NCI-H2196 treated with DMSO at 0.1 percent for 48 hours (cell line): ENCODE results near the gene CAMK2B.

Source experiments
- DNase-seq: peaks from one replicate; lab custom pipeline; 2025; ENCODE audit not compliant: unreplicated experiment; lab: John Stamatoyannopoulos, UW

Gene CAMK2B

DNA sequence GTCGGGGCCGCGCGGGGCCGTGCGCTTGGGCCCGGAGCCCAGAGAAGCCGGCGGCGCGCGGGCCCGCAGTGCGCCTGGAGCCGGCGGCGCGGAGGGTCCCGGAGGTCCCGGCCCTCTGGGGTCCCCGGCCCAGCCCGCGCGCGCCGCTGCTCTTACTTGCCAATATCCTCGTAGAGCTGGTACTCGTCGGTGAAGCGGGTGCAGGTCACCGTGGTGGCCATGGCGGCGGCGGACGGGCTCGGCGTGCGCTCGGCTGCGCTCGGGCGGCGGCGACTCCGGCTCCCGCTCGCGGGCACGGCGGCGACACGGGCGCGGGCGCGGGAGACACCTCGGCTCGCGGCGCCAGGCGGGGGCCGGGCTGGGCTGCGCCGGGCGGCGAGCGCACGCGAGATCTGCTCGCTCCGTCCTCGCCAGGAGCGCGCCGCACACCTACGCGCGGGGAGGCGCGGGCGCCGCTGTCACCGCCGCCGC is at the start of gene CAMK2B:
Gene CAMK2B, minus strand, starts transcription at position 394 of the 471 bp plus-strand sequence. Its CDS starts 173 bp downstream, at position 221.
- no peak for DNase-seq

DNA sequence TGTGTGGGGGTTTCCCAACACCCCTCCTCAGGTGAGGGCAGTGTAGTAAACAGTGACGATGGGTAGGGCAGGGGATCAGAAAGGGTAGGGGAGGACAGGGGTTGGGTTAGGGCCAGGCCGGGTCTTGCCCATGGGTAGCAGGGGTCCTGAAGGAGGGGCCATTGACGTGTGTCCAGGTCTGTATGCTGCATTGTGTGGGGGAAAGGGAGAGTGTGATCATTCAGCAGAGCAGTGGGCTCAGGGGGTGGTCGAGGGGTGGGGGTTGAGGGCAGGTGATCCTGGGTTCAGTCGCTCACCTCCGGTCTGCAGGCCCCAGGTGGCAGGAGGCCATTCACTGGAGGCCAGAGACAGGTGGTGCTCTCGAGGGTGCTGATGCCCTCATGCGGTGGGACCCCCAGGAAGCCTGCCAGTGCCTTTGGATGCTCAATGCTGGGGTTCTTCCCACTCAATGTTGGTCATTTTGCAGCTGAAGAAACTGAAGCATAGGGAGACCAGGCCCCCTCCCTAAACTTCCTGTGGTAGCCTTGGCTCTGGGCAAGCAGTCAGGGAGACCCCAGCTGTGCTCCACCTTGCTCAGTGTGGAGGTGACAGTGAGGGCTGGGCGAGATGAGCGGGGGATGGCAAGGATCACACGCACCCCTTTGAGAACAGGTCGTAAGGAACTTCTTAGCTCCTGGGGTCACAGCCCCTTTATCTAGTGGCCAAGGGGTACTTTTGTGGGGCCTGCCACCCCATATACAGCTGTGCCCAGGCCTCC is 48.8 kb upstream of the CAMK2B start:
- no peak for DNase-seq

DNA sequence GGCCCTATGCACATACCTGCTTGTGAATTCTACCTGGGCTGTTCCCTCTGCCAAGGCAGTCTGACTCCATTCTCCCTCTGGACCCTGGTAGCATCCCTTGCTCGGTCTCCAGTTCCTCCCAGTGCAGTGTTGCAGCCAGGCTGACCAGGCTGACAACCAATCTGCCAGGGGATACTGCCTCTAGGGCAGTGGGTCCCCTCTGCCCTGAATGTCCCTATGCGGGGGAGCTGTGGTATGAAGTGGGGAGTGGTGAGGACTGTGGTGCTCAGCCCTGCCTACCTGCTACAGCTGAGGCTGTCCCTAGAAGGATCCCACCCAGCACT is 48.0 kb upstream of the CAMK2B start:
- DNase-seq: no peak

DNA sequence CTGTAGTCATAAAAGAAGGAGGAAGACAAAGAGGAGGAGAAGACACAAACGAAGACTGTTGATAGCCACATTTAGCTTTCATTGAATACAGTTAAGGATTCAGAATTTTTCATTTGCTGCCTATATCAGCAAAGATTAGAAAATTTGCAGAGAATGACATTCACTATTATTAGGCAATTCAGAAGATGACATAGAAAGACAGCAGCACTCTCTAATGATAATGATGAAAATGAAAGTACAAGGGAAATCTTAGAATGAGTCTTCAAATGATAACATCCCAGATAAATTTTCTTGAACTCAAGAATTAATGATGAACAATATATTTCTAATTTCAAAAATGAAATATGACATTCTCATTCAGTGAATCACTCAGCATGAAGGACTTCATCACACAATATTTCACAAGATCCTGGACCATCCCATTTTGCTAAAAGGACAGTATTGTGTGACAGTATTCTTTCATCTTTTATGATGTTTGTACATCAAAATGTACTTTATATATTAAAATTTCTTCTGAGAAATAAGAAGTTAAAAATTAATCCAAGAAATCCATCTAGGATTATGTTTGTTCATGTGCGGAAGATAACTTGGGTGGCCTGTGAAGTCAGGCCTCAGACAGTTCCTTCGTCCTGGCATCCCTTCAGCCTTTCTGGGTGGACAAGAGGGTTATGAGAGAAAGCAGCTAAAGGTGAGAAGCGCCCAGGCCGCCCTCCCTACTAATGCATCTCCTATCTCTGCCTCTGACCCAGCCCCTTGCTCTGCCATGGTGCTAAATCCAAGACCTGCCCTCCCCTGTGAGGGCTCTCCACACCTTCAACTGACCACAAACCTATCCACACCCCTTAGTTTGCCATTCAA is 47.4 kb upstream of the CAMK2B start:
- DNase-seq: no peak

DNA sequence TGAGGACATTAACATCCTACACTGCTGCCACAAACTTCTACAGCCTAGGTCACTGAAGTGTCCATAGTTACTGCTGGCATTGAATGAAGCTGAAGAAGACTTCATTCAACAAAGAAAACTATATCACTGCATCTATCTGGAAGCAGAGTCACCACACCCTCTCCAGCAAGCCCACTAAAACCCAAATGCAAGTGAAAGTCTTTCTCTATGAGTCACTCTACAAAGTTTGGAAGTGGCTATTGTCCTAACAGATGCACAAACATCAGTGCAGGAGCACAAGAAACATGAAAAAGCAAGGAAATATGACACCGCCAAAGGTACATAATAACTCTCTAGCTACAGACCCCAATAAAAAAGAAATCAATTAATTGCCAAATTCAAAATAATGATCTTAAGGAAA is 43.5 kb upstream of the CAMK2B start:
- DNase-seq: no peak

DNA sequence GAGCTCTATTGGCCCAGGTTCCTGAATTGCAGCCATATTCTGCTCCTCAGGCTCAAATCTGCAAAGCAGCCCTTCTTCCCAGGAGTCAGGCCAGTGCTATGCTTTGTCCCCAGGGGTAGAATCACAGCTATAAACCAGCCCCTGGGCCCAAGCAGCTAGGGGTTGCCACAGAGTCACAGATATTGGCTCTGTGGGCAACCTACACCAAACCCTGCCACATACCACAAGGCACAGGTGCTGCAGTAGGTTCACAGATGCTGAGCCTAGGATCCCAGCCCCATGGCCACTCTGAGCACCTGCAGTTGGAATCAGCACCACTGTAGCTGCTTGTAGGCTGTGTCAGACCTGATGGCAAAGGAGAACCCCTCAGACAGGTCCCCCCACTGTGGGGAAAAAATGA is 43.1 kb upstream of the CAMK2B start:
- no peak for DNase-seq

DNA sequence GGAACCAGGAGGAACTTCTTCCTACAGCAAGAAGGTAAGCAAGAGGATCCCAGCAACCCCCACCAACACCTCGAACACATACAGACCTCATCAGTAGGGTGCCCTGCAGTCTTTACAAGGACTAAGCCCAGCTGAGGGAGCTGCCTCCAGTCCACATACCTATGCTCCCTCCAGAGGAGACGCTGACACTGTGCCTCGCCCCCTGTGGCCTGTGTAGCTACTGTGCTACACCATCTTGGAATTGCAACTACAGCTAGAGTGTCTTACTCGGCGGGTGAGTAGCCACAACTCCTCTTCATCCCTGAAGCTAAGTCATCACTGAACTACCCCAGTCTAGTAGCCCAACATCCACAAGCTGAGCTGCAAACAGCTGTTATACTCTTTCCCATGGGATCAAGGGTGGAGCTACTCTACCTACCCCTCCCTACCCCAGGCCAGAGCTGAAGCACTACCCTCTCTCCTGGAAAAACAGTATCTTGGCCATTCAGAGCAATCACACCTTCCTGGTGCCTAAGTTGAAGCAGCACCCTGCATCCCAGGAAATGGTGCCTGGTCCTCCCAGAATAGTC is 42.2 kb upstream of the CAMK2B start:
- DNase-seq: no peak

DNA sequence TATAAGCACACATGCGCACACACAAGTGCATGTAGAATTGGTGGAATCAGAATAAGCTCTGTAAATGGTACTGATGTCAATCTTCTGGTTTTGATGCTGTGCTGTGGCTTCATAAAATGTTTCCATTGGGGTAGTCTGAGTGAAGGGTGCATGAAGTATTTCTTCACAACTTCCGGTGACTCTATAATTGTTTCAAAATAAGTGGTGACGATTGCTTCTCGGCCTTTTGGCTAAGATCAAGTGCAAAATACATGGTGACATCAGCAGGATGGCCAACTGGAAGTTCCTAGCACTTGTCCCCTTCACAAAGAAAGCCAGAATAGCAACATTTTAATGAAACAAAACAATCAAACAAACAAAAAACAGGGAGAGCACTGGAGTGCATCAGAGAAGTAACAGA is 41.6 kb upstream of the CAMK2B start:
- DNase-seq: no peak

DNA sequence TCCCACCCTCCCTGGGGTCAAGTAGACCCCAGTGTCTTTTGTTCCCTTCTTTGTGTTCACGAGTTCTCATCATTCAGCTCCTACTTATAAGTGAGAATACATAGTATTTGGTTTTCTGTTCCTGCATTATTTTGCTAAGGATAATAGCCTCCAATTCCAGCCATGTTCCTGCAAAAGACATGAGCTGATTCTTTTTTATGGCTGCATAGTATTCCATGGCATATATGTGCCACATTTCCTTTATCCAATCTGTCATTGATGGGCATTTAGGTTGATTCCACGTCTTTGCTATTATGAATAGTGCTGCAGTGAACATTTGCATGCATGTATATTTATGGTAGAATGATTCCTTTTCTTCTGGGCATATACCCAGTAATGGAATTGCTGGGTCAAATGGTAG is 28.3 kb upstream of the CAMK2B start:
- no peak for DNase-seq

DNA sequence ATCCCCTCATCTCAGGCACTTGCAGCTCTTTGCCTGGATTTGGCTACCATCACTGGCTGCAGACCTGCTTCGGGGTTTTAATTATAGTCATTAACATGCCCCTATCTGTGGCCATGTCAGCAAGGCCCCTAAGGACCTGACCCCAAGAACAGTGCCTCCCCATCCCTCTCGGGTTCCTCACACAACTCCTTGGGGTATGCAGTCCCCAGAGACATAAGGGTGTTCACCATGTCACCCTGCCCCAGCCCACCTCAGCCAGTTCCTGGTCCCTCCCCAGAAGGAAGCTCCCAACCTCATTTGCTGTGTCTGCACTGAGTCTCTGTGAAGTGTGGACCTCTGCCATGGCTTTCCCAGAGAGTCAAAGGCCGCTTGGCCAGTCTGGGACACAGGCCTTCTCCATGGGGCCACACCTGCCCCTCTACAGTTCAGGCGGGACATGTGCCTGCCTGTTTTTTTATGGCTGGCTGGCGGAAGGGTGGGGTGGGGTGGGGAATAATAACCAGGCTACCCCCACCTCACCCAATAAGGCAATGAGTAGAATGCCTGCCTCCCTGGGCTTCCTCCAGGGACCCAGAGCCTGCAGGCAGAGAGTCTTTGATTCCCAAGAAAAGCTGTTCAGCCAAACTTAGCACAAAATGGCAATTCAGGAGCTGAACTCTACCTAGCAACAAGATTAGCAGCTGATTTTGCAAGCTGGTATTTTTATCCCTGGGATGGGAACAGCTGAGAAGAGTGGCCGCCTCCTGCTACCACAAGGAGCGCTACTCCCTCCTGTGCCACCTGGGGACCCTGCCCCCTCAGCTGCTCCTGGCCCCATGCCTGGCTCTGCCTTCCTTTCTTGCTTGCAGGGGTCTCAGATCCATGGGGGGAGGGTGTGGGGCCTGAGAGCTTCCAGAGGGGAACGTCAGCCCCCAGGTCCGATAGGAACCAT is 23.7 kb upstream of the CAMK2B start:
- no peak for DNase-seq

DNA sequence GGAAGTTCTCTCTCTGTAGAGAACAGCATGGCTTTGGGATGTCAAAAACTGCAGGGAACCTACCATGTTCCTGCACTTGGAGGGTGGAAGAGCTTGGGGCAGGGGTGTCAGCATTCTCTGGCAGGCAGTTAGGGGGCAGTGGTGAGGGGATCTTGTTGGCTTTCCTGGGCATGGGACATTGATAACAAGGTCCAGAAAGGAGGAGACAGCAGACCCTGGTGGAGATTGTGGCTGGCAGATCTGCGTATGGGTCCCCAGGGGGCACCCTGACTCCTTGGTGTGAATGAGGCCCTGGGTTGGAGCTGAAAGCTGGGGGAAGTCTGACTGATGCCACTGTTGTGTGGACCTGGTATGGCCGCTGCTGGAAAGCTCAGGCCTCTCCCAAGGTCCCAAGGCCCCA is 22.9 kb upstream of the CAMK2B start:
- no peak for DNase-seq

DNA sequence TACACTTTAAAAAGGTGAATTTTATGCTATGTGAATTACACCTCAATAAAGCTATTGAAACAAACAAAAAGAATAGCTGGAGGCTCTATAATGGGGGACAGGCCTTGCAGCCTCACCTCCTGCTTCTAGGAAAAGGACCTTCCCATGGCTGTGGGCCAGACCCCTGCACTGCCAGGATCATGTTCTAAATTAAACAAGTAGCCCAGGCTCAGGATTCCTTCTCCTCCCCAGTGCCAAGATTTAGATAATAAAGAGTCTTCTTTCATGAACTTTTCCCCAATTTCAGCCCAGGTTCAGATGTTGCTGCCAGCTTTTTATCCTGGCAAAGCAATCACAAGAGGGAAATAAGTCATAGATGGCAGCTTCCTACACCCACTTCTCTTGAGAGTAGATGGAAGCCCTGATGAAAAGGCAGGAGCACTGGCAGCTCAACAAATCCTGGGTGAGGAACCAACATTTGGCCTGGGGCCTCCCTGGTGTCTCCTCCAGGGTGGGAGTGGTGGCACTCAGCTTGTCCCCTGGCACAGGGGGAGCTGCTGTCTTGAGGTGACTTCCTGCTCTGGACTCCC is 22.2 kb upstream of the CAMK2B start:
- no peak for DNase-seq

DNA sequence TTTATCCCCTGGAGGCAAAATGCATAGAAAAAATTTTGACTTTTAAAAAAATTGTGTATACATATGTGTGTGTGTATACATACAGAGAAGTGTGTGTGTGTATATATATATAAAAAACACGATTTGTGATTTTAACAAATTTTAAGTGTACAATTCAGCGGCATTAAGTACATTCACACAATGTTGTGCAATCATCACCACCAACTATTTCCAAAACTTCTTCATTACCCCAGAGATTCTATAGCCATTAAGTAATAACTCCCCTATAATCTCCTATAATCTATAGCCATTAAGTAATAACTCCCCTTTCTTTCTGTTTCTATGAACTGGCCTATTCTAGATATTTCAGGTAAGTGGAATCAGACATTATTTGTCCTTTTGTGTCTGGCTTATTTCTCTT is 20.7 kb upstream of the CAMK2B start:
- no peak for DNase-seq

DNA sequence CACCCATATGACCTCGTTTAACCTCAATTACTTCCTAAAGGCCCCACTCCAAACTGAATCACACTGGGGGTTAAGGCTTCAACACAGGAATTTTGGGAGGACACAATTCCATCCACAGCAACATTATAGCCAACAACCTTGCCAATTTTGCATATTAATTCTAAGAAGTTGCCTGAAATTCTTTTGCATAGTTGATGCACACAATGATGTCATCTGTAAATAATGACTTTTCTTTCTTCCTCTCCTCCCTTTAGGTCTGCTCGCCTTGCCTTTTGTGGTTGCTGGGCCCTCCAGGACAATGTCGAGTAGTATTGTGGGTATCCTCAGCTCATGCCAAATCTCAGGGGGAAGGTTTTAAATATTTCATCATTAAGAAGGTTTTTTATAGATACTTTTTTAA is 16.0 kb upstream of the CAMK2B start:
- DNase-seq: no peak

DNA sequence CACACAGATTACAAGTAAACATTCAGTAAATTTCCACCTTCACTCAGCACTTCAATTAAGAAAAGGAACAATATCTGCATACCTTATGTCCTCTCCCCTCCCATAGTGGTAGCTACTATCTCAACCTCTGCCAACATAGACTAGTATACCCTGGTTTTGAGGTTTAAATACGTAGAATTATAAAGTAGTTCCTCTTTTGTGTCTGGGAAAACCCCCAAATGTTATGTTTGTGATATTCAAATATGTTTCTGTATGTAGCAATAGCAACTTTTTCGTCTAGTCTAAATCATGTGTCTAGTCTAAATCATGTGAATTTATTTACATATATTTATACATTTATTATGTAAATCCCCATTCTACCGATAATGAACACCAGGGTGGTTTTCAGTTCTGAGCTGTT is 13.2 kb upstream of the CAMK2B start:
- DNase-seq: no peak

DNA sequence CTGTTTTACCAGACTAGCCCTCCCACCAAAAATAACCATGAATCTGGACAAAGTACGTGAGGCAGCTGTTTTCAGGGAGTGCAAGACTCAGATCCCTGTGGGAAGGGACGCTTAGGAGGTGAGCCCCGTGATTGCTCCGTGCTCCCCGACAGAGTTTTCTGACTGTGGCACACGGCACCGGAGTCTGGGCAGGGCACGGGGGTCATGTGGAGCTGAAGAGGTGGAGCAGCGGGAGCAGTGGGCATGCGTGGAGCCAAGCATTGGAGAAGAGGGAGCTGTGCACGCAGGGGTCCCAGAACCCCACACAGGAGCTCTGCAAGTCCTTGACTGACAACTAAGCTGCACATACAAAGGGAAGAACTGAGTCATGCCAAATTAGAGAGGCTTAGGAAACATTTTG is 11.1 kb upstream of the CAMK2B start:
- no peak for DNase-seq

DNA sequence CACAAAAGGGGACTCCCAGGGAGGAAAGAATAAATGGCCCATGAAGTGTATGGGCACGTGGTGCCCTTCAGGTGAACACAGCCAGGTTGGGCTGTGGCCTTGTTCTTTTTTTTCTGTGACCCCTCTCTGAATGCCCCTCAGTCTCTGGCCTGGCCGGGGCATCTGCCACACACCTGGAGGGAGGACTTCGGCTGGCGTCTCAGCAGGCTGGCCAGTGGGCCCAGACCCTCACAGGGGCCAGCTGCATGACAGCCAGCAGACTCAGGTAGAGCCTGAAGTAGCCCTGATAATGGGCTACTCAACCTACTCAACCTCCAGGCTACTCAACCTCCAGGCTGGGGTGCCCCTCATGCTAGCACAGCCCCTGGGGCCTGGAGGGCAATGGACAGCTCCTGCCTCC is 9.8 kb upstream of the CAMK2B start:
- no peak for DNase-seq

DNA sequence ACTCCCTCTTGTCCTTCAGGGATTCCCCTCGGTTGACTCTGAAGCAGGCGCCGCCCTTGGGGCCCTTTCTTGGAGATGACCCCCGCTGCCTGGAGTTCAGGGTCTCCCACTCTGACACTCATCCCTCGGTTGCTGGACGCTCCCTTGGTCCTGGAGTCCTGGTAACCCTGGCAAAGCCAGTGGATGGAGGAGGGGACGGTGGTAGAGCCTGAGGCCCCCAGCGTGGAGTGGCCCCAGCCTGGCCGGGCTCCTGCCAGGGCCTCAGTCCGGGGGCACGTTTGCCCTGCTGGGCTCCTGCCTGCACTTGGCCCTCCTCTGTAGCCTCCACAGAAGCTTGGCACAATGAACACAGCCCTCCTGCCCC is 9.3 kb upstream of the CAMK2B start:
- DNase-seq: no peak

DNA sequence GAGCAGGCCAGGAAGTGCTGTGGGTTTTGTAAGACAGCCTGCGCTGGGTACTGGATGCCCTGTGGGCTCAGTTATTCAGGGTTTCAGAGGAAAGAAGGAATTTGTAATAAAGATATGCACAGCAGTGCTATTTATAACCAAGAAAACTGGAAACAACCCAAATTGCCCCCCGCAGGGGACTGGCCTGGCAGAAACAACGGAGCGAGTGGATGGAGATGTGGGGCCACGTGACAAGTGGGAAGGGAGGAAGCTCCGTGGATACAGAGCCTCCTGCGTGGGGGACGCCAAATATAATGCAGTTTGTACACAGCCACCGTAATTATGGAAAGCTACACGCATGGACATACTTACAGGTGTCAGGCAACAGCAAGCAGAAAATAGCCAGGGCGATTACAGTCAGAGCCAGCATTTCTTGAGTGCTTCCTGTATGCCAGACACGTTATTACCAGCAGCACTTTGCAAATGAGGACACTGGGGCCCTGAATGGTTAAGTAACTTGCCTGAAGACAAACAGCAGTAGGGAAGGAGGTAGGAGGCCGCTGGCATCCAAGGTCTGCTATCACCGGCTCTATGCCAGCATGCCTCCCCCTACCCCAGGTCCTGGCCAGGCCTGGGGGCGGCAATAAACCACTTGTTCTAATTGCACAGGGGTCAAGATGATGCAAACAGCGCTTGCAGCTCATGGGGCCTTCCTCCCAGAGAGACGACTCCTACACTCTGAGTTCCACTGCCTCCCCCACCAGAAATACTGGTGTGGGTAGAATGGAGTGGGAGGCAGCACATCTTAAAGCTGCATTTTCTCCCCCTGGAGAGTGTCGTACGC is 8.7 kb upstream of the CAMK2B start:
- no peak for DNase-seq

DNA sequence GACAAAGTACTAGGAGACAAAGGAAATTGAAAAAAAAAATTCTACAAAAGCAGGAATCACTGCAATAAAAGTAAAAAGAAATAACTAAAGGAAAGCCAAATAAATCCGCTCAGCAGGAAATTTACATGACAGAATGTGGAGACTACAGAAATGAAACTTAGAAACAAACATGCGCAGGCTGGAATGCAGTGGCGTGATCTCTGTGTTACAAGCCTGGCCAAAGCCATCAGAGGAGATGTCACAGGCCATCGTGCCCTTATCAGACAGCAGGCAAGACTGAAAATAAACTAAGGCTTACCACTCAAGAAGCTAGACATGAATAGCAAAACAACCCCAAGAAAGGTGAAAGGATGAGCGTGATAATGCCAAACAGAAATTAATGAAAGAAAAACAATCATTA is 6.3 kb upstream of the CAMK2B start:
- no peak for DNase-seq
